Subcutaneous adipose tissue (tissue), 4 donors: ENCODE data around the gene PDE4B. TPM values are rescaled to one million over a fixed set of nuclear protein-coding genes. Genes with fewer than 3 reads are reported as not detected.

ENCODE experiments used
- total RNA-seq, 4 donors: library from RNA; depleted of rRNA; stranded (reverse); fragments of >200 nt; gene quantifications; one replicate each; pipeline ENCODE4 v1.1.0, GENCODE V29; 2016
- TF ChIP-seq, protein P1 (sequence below): fragments of 450-650 bp; IDR thresholded peaks from one replicate; pipeline ENCODE4 v1.5.1; 2016; ENCODE audit warnings: low read depth, mild to moderate bottlenecking, control low read depth, antibody characterized with exemption, moderate library complexity

The PDE4B gene
- total RNA-seq, 4 donors from 2014 or later, result 8.5 to 31.8 (median 15.5) TPM

GRCh38 chr1:66152034-66152433 lies 359.3 kb downstream of the PDE4B start:
- TF ChIP-seq, protein P1, sequence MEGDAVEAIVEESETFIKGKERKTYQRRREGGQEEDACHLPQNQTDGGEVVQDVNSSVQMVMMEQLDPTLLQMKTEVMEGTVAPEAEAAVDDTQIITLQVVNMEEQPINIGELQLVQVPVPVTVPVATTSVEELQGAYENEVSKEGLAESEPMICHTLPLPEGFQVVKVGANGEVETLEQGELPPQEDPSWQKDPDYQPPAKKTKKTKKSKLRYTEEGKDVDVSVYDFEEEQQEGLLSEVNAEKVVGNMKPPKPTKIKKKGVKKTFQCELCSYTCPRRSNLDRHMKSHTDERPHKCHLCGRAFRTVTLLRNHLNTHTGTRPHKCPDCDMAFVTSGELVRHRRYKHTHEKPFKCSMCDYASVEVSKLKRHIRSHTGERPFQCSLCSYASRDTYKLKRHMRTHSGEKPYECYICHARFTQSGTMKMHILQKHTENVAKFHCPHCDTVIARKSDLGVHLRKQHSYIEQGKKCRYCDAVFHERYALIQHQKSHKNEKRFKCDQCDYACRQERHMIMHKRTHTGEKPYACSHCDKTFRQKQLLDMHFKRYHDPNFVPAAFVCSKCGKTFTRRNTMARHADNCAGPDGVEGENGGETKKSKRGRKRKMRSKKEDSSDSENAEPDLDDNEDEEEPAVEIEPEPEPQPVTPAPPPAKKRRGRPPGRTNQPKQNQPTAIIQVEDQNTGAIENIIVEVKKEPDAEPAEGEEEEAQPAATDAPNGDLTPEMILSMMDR, result no peak

DNA sequence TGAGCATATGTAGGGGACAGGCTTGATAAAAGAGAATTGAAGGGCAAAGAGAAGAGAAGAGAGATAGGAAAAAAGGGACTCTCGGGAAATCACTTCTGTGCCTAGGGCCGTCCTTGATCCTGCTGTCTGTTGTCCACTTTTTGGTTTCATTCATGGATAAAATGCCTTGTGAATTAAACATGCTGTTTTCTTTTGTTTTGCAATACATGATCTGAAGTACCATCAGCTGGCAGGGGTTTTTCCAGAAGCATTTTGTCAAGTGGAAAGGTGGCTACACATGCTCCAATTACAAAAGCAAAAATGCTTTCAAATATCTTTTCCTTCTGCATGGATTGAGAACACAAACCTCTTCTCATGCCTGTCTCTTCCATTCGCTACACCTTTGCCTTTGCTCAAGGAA lies 361.7 kb downstream of the PDE4B start:
- TF ChIP-seq, protein P1, result no peak

DNA sequence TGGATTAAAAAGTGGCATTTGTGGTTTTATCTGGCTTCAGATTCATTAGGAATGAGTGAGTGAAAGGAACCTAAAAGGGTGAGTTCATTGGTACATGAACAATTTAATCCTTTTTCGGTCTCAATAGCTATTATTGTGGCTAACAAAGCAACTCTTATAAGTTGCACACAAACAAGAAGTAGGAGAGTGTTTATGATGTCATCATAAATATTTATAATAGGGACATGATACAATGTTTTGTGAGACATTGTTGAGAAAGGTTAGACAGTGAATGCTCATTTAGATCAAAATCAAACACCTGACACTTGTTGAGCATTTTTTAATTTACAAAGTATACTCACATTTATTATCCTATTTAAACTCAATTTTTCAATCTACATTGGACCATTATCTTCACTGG lies 363.4 kb downstream of the PDE4B start:
- TF ChIP-seq, protein P1, result no peak

- TF ChIP-seq, protein P1, result no peak
These were observed 367.1 kb downstream of the PDE4B start for GRCh38 chr1:66159800-66160199.

GRCh38 chr1:66160719-66161118 lies 368.0 kb downstream of the PDE4B start:
- TF ChIP-seq, protein P1, result no peak

- TF ChIP-seq, protein P1, result no peak
These were observed 374.1 kb downstream of the PDE4B start for GRCh38 chr1:66166753-66167152.

- TF ChIP-seq, protein P1, result no peak
These were observed 374.6 kb downstream of the PDE4B start for GRCh38 chr1:66167267-66167666.
